Neural progenitor cell (in vitro differentiated cells): Measurements from ENCODE around the gene COL25A1.

ENCODE experiments used
- EZH2 ChIP-seq: fragments of 200-600 bp; sonication (generic); IDR thresholded peaks from 2 replicates; pipeline ENCODE4 v1.6.1; 2017; ENCODE audit warnings: antibody characterized with exemption, mild to moderate bottlenecking, moderate library complexity
- TF ChIP-seq, protein P1 (sequence below): fragments of 200-600 bp; sonication (generic); IDR thresholded peaks from 2 replicates; pipeline ENCODE4 v1.5.1; 2017; ENCODE audit warnings: antibody characterized with exemption, mild to moderate bottlenecking

- TF ChIP-seq, protein P1, sequence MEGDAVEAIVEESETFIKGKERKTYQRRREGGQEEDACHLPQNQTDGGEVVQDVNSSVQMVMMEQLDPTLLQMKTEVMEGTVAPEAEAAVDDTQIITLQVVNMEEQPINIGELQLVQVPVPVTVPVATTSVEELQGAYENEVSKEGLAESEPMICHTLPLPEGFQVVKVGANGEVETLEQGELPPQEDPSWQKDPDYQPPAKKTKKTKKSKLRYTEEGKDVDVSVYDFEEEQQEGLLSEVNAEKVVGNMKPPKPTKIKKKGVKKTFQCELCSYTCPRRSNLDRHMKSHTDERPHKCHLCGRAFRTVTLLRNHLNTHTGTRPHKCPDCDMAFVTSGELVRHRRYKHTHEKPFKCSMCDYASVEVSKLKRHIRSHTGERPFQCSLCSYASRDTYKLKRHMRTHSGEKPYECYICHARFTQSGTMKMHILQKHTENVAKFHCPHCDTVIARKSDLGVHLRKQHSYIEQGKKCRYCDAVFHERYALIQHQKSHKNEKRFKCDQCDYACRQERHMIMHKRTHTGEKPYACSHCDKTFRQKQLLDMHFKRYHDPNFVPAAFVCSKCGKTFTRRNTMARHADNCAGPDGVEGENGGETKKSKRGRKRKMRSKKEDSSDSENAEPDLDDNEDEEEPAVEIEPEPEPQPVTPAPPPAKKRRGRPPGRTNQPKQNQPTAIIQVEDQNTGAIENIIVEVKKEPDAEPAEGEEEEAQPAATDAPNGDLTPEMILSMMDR: no peak
- no peak for TF ChIP-seq EZH2
Measured at GRCh38 chr4:109209647-109210046, 92.8 kb downstream of the COL25A1 start.
